CD4-positive, alpha-beta T cell treated with Interleukin-17A for 4 hours (primary cell): ENCODE measurements around the gene TMX3.

Experiments
- DNase-seq: peaks from one replicate; pipeline ENCODE4 v3.0.0-alpha.2; 2020; ENCODE audit warnings: mixed read lengths

Gene TMX3

GRCh38 chr18:68707646-68708045 is 7.3 kb downstream of the TMX3 start:
- no peak for DNase-seq

GRCh38 chr18:68705119-68705518 is 9.8 kb downstream of the TMX3 start:
- DNase-seq = no peak

DNA sequence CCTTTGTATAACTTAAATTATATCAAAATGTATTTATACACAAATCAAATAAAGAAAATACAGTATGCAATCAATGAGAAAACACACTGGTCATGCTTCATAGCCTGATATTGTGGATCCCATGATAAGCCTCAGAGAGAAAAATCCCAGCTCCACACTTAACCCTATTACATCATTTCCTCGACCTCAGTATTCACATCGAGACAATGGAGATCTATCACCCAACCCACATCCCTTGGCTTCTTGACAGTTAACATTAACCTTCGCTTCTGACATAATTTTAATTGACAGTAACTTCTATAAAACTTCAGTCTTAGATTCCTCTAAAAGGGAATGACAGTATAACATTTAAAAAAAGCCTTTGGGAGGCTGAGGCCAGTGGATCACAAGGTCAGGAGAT is 11.6 kb downstream of the TMX3 start:
- no peak for DNase-seq

GRCh38 chr18:68701353-68701752 is 13.6 kb downstream of the TMX3 start:
- no peak for DNase-seq

GRCh38 chr18:68699043-68699442 is 15.9 kb downstream of the TMX3 start:
- no peak for DNase-seq

GRCh38 chr18:68696937-68697336 is 18.0 kb downstream of the TMX3 start:
- no peak for DNase-seq

GRCh38 chr18:68694316-68694715 is 20.6 kb downstream of the TMX3 start:
- DNase-seq = no peak

DNA sequence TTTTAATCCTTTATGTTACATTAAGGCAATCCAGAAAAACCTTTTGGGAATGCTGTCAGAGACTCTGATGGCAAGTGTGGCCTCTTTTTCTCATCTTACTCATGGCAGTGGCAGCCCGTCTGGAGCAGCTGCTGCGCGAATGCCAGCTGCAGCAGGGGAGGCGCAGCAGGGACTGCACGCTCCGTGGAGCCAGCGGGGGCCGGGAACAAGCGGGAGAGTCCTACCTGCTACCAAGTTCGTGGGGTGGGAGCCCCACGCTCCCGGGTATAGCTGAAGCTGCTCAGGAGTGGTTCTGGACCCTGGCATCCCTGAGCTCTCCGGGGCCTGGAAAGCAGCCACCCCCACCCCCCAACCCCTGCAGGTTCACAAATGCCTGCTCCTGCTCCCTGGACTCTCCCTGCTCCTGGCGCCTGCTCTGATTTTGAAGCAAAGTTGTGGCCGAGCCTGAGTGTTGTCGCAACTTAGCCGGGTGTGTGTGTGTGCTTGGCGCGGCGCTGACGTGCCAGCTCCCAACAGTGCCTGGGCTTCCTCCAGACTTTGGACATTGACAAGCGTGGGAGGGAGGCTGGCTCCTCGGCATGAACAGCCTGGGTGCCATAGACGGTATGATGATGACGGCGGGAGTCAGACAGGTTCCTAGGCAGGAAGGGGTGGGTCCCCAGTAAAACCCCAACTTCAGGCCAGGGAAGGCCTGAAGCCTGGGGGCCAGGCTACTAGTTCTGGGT is 21.7 kb downstream of the TMX3 start:
- DNase-seq = no peak

DNA sequence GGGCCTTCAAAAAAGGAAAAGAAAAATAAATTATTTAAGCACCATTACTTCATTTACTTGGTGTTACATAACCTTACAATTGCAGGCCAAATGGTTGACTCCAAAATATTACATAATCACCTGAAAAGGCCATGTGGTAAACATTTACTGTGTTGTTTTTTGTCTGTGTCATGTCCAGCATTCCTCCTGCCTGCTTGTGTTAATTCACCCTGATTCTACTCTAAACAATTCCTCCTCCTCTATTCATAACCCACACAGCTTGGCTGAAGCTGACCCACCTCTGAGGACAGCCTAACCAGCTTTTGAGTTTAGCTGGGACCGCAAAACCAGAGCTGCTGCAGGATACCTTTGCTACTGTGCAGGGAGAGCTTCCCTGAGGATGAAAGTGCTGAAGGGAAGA is 35.4 kb downstream of the TMX3 start:
- no peak for DNase-seq

DNA sequence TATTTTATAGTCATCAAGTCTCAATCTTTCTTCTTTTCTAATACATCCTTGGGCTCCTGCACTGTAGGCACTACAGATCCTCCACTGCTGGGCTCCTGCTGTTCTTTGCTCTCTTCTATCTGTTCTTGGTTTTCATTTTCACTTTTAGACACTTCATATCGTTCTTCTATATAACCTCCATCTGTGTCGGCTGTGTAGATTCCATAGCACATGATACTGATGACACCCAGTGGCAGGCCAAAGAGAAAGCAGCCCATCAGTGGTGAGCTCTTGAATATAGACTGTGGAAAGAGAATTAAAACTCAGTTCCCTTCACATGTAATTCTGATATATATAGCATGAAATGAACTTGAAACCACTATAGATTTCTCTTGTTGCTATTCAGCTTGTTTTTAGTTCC is 38.0 kb downstream of the TMX3 start:
- DNase-seq = no peak

DNA sequence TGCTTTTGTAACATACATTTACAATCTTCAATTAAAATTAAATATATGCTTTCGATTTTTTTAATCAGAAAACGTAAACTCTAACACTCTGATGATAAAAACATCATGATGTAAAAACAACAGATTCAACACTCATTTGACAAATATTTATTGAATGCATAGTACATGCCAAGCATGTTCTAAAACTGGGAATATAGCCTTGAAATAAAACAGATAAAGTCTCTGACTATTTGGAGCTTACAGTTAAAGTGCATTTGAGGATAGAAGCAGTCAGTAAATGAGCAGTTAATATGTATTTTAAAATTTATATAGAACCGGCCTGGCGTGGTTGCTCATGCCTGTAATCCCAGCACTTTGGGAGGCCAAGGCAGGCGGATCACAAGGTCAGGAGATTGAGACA is 47.8 kb downstream of the TMX3 start:
- no peak for DNase-seq

DNA sequence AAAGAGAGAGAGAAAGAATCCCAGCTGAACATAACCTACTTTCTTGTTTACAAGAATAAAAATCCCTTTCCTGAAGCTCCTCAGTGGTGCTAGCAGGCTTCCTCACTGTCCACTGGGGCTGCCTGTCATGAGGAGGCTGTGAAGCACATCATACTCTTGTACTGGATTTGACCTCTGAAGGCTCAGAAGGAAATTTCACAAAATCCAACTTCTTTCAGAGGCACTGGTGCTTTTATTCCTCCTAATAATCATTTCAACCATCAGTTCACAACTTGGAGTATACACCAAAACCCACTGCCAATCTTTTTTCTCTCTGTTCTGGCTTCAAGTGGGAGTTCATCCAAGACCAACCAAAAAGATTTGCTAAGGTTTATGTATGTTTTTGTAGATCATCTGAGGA is 48.5 kb downstream of the TMX3 start:
- no peak for DNase-seq

GRCh38 chr18:68665628-68666027 is 49.3 kb downstream of the TMX3 start:
- no peak for DNase-seq

- no peak for DNase-seq
Measured at GRCh38 chr18:68662754-68663153, 52.2 kb downstream of the TMX3 start.

DNA sequence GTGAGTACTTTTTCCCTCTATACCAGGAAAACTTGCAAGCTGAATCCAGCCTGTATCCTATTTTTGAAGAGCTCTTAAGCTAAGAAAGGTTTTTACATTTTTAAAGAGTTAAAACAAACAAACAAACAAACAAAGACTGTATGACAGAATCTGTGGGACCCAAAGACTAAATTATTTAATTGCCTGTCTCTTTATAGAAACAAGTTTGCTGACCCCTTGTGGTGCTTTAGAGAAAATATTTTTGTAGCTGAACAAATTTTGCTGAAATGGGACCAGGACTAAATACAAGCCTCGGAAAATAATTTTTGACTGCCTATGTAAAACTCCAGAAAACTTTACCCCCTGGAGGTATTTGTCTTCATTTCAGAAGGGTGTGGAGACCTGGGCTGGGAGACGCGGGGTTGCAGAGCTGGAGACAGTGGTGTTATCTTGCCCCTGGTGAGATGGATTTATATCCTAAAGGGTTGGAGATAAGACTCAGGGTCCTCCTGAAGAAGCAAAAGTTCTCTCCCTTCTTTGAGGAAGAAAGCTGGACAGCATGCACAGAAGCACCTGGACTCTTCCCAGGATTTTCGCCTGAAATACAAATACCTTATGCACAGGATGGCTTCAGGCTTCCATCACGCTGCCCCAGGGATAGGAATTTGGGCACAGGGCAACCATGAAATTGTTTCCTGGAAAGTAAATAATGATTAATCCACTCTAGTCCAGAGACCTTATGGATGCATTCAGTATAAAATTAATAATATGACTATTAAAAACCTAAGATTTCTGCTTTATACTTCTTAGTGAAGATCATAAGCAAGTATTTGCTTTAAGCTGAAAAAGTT is 54.3 kb downstream of the TMX3 start:
- DNase-seq = no peak

- DNase-seq = no peak
Measured at GRCh38 chr18:68648191-68648590, 66.7 kb downstream of the TMX3 start.

GRCh38 chr18:68642003-68642402 is 72.9 kb downstream of the TMX3 start:
- DNase-seq = no peak

GRCh38 chr18:68640861-68641260 is 74.0 kb downstream of the TMX3 start:
- no peak for DNase-seq

GRCh38 chr18:68638613-68639012 is 76.3 kb downstream of the TMX3 start:
- no peak for DNase-seq

DNA sequence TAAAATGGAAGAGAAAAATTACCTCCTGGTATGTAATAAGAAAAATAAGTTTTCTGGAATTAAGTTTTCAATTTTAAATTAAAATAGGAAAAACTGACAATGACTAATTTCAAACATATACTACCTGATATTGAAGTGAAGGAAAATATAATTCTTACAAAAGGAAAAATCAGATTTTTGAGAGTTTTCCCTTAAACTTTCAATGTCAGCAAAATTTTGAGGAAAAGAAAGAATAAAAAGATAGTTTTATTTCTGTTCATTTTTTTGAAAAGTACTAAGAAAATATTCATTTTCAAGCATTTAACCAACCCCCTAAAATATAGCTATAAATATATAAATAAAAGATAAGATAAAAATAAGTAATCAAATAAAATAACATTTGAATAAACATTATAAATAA is 87.1 kb downstream of the TMX3 start:
- DNase-seq = no peak
